Suprapubic skin (tissue), 4 donors: ENCODE data around the gene OR52E8. TPM values are rescaled to one million over a fixed set of nuclear protein-coding genes. Genes with fewer than 3 reads are reported as not detected.

Experiments
- DNase-seq, 2 donors: peaks; one replicate each; pipeline ENCODE4 v3.0.0-alpha.2; 2019; ENCODE audit warnings: low spot score in 2 of 2
- H3K27ac ChIP-seq: fragments of 200-600 bp; sonication (generic); one replicate; pipeline ENCODE4 v1.5.1; 2019
- H3K27me3 ChIP-seq: fragments of 200-600 bp; sonication (generic); one replicate; pipeline ENCODE4 v1.5.1; 2019
- H3K36me3 ChIP-seq: fragments of 200-600 bp; sonication (generic); one replicate; pipeline ENCODE4 v1.5.1; 2019
- H3K4me1 ChIP-seq: fragments of 200-600 bp; sonication (generic); one replicate; pipeline ENCODE4 v1.5.1; 2019
- H3K4me3 ChIP-seq: fragments of 200-600 bp; sonication (generic); one replicate; pipeline ENCODE4 v1.5.1; 2019; ENCODE audit warnings: mild to moderate bottlenecking
- H3K9me3 ChIP-seq: fragments of 200-600 bp; sonication (generic); one replicate; pipeline ENCODE4 v1.5.1; 2019
- EP300 ChIP-seq: sonication (generic); formaldehyde crosslinking; IDR thresholded peaks from one replicate; pipeline ENCODE4 v1.6.1; 2017; ENCODE audit warnings: antibody characterized with exemption
- POLR2A ChIP-seq, 2 donors: fragments of 450-650 bp; IDR thresholded peaks; one replicate each; pipeline ENCODE4 v1.6.1; 2017; ENCODE audit warnings: antibody characterized with exemption in 2 of 2, mild to moderate bottlenecking in 2 of 2, moderate library complexity in 2 of 2
- POLR2AphosphoS5 ChIP-seq, 3 donors: sonication (generic); formaldehyde crosslinking; IDR thresholded peaks; one replicate each; pipeline ENCODE4 v1.6.1; 2017; ENCODE audit warnings: antibody characterized with exemption in 3 of 3
- whole genome bisulfite sequencing: methylation state at CpG from one replicate; pipeline ENCODE4 v1.1.5; 2018; 5-methylcytosine and 5-hydroxymethylcytosine counted together
- total RNA-seq, 4 donors: library from RNA; depleted of rRNA; stranded (reverse); fragments of >200 nt; gene quantifications; one replicate each; pipeline ENCODE4 v1.1.0, GENCODE V29; 2016
- TF ChIP-seq, protein P1 (sequence below), 2 donors: fragments of 200-600 bp in 1 of 2; fragments of 450-650 bp in 1 of 2; sonication (generic) in 1 of 2; IDR thresholded peaks; one replicate each; pipeline ENCODE4 v1.5.1; 2016 to 2019; ENCODE audit warnings: antibody characterized with exemption in 2 of 2, mild to moderate bottlenecking in 1 of 2, moderate library complexity in 1 of 2

Gene OR52E8
- total RNA-seq, 4 donors from 2014 or later, result not detected

DNA sequence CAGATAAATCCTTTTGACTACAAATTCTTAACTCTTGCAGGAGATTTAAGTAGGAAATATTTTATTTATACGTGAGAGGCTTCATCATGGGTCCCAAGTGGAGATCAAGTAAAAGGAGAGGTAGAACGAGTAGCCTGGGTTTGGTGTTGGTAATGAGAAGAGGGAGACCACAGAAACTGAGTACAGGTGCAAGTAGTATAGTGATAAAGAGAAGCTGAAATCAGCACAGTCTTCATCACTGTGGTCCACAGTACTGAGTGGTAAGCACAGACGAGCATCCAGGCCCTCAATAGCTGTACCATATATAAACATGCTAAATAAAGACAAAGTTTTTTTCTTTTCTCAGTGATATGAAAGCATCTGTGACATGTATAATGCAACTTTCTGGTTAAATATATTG lies 29.7 kb upstream of the OR52E8 start:
- DNase-seq, result no peak
- no peaks in the 10 kb centered on the region for H3K9me3 ChIP-seq
- no peak for TF ChIP-seq POLR2AphosphoS5 (IDR thresholded peaks at IDR 0.05)
- TF ChIP-seq POLR2A (IDR thresholded peaks at IDR 0.05), result no peak
- TF ChIP-seq EP300, result no peak
- TF ChIP-seq, protein P1, sequence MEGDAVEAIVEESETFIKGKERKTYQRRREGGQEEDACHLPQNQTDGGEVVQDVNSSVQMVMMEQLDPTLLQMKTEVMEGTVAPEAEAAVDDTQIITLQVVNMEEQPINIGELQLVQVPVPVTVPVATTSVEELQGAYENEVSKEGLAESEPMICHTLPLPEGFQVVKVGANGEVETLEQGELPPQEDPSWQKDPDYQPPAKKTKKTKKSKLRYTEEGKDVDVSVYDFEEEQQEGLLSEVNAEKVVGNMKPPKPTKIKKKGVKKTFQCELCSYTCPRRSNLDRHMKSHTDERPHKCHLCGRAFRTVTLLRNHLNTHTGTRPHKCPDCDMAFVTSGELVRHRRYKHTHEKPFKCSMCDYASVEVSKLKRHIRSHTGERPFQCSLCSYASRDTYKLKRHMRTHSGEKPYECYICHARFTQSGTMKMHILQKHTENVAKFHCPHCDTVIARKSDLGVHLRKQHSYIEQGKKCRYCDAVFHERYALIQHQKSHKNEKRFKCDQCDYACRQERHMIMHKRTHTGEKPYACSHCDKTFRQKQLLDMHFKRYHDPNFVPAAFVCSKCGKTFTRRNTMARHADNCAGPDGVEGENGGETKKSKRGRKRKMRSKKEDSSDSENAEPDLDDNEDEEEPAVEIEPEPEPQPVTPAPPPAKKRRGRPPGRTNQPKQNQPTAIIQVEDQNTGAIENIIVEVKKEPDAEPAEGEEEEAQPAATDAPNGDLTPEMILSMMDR (IDR thresholded peaks at IDR 0.05), result no peak
- 66% methylated on average over 3 of the region's 3 CpGs for WGBS
- no peaks in the 10 kb centered on the region for H3K27me3 ChIP-seq
- no peak overlapping the region for H3K27ac ChIP-seq
- H3K36me3 ChIP-seq, result no peaks in the 10 kb centered on the region
- no peaks in the 10 kb centered on the region for H3K4me1 ChIP-seq
- no peak overlapping the region for H3K4me3 ChIP-seq

DNA sequence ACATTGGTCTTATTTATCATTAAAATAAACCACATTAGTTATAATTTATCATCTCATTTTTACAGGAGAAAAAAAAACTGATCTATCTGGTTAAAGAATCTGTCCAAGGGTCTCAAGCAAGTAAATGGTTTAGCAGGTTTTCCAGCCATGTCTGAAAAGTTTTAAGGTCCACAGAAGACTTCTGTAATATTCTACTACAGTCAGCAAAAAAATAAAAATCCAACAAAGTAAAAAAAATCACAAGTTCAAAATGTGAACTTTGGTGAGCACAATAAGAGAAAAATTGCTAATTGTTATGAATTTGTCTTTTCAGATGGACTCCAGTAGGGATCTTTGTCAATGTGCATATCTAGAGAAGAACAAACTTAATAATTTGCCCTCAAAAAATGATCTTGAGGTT lies 24.3 kb upstream of the OR52E8 start:
- Histone ChIP-seq H3K36me3 (no peaks in the 10 kb centered on the region), H3K4me1 (no peaks in the 10 kb centered on the region), H3K9me3 (no peaks in the 10 kb centered on the region), H3K27ac (no peak overlapping the region), H3K4me3 (no peak overlapping the region), H3K27me3 (no peaks in the 10 kb centered on the region)
- no peak for TF ChIP-seq POLR2AphosphoS5 (IDR thresholded peaks at IDR 0.05)
- TF ChIP-seq POLR2A (IDR thresholded peaks at IDR 0.05), result no peak
- TF ChIP-seq EP300, result no peak
- TF ChIP-seq, protein P1 (IDR thresholded peaks at IDR 0.05), result no peak
- no peak for DNase-seq

DNA sequence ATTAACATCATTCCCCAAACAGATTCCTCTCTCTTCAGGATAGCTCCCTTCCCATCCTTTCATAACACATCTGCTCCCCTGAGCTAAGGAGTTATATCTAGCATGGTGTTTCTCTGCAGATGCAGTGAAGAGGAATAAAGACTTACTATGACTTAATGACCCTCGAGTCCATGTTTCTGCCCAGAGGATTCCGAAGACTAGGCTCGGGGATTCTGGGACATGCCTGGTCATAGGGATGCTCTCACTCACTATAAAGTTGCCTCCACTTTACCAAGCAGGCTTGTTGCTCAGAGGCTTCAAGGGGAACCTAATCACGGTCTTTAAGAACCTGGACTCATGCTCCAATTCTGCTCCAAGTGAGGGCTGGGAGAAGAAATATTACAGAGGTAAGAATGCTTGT lies 22.8 kb upstream of the OR52E8 start, which contains the start of gene OR52E4:
Gene OR52E4 (plus strand): TSS at position 301 of the 400 bp plus-strand sequence. CDS start 3,664 bp downstream, outside the sequence.
- no peaks in the 10 kb centered on the region for H3K4me1 ChIP-seq
- H3K4me3 ChIP-seq, result no peak within 1 kb of the TSS
- no peak for DNase-seq
- no peaks in the 10 kb centered on the region for H3K9me3 ChIP-seq
- no peak within 1 kb of the TSS for H3K27ac ChIP-seq
- 88% methylated on average over 4 of the region's 4 CpGs for WGBS
- H3K36me3 ChIP-seq, result no peaks in the 10 kb centered on the region
- no peaks in the 10 kb centered on the region for H3K27me3 ChIP-seq
- TF ChIP-seq EP300 (no peak), POLR2AphosphoS5 (IDR thresholded peaks at IDR 0.05) (no peak), POLR2A (IDR thresholded peaks at IDR 0.05) (no peak)
- TF ChIP-seq, protein P1 (IDR thresholded peaks at IDR 0.05), result no peak

DNA sequence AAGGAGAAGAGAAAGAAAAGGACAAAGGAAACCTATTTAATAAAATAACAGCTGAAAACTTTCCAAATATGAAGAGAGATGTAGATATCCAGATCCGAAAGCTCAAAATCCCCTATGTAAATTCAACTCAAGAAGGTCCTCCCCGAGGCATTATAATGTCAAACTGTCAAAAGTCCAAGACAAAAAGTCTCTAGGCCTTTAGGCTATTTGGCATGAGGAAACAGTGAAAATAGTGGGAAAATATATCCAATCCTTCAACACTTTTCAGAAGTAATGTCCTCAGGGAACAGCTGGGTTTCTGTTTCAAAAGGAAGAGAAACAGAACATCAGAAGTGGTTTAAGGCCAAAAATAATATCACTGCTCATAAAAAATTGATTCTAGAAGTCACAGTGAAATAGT lies 21.1 kb upstream of the OR52E8 start:
- Histone ChIP-seq H3K27ac (no peak overlapping the region), H3K4me3 (no peak overlapping the region), H3K27me3 (no peaks in the 10 kb centered on the region), H3K36me3 (no peaks in the 10 kb centered on the region), H3K9me3 (no peaks in the 10 kb centered on the region), H3K4me1 (no peaks in the 10 kb centered on the region)
- no peak for DNase-seq
- 37% methylated on average over 2 of the region's 2 CpGs for WGBS
- no peak for TF ChIP-seq EP300
- TF ChIP-seq, protein P1 (IDR thresholded peaks at IDR 0.05), result no peak
- no peak for TF ChIP-seq POLR2A (IDR thresholded peaks at IDR 0.05)

DNA sequence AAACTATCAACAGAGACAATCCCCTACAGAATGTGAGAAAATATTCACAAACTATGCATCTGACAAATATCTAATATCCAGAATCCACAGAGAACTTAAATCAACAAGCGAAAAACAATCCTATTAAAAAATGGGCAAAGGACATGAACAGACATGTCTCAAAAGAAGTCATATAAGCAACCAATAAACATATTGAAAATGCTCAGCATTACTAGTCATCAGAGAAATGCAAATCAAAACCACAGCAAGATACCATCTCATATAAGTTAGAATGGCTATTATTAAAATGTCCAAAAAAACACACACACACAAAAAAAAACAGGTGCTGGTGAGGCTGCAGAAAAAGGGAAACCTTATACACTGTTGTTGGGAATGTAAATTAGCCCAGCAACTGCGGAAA lies 8.3 kb upstream of the OR52E8 start:
- no peaks in the 10 kb centered on the region for H3K9me3 ChIP-seq
- no peak overlapping the region for H3K4me3 ChIP-seq
- 75% methylated on average over 2 of the region's 2 CpGs for WGBS
- TF ChIP-seq POLR2A (IDR thresholded peaks at IDR 0.05) (no peak), EP300 (no peak), POLR2AphosphoS5 (IDR thresholded peaks at IDR 0.05) (no peak)
- TF ChIP-seq, protein P1 (IDR thresholded peaks at IDR 0.05), result no peak
- no peaks in the 10 kb centered on the region for H3K36me3 ChIP-seq
- no peaks in the 10 kb centered on the region for H3K27me3 ChIP-seq
- H3K4me1 ChIP-seq, result no peaks in the 10 kb centered on the region
- DNase-seq, result no peak
- no peak overlapping the region for H3K27ac ChIP-seq
